NCI-H187 (cell line): Measurements from ENCODE around the gene SLC12A6.
"Not testable (repeated sequence)": the region's sequence is repeated elsewhere in the genome, so short reads cannot be mapped to it uniquely, and the experiment has no call there.

Source experiments
- DNase-seq, 2 experiments: peaks; one replicate each; lab custom pipeline; 2025; lab: John Stamatoyannopoulos, UW

The SLC12A6 gene

DNA sequence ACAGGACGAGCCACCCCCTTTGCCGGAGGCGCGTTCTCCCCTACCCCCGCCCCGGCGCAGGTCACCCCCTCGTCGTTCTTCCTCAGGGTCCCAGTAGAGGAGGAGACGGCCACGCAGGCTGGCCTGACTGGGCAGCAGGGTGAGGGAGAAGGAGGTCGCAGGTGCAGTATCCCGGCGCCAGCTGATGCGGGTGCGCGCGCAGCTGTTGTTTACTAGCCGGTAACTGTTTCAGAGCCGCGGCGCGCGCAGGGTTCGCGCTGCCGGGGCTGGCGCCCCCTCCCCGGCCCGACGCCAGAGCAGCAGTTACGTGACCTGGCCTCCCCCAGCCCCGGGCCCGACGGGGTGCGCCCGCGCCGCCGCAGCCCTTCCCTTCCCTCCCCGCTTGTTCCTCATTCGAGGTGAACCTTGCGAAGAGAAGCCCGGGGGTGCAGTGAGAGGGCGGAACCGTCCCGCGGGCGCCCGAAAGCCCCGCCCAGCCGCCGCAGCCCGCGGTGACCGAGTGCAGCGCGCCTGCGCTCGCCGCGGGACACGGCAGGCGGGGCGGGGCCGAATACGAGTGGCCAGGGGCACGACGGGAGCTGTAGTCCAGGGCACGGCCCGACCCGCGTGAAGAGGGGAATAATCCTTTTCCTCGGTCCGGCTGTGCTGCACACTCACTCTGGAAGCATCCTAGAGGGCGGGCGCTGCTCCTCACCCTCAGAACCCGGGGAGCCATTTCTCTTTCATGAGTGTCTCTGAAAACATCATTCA lies at the start of gene SLC12A6:
Gene SLC12A6 (minus strand): TSS at position 225 of the 750 bp plus-strand sequence. CDS start 1,101 bp downstream, outside the sequence.
- peak; percentile 29 to 68 for DNase-seq

- not testable (repeated sequence) for DNase-seq
These were observed 44.4 kb upstream of the SLC12A6 start for GRCh38 chr15:34381829-34382521.

DNA sequence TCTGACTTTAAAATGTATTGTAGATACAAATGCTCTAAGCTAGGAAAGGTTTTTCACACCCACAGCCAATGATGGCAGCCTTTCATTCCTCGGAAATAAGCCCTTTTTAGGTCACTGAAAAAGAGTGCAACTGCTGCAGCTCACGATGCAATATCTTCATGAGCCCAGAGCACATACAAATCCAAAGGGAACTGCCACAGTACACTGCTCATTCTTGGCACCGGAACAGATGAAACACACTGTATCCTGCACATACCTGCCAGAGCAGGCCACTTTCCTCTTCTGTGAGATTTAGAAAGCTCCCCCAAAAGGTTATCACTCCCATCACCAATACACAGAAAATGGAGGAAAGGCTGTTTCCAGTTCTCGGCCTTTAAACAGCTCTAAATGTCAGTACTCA lies 42.9 kb upstream of the SLC12A6 start:
- not testable (repeated sequence) for DNase-seq

DNA sequence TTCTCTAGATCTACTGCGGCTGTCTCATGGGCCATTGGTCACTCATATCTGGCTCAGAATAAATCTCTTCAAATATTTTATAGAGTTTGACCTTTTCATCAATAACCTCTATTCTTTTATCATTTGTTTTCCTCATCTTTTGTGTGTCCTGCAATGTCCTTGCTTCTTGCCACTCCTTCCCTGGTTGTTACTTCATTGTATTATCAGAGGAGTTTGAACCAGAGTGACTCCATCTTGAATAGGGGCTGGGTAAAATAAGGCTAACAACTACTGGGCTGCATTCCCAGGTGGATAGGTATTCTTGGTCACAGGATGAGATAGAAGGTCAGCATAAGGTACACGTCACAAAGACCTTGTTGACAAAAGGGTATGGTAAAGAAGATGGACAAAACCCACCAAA lies 39.3 kb upstream of the SLC12A6 start:
- DNase-seq, result no peak

- DNase-seq, result not testable (repeated sequence)
These were observed 38.0 kb upstream of the SLC12A6 start for GRCh38 chr15:34375541-34375940.

DNA sequence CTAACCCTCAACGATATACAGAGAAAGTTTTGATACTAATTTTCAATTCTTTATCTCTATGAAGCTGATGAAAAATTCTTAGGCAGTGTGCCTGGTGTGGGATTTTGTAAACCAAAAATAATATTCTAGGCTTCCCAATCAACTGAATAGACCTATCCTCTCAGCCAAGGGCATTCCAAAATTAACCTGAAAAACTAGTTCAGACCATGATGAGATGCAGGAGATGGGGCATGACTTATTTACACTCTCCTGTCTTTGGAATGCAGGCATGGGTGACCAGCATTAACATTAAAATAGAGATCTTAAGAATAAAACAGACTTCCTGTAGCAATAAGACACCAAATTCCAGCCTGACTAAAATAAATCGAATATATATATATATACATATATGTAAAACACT lies 37.2 kb upstream of the SLC12A6 start:
- DNase-seq, result no peak

GRCh38 chr15:34373951-34374350 lies 36.4 kb upstream of the SLC12A6 start:
- DNase-seq, result no peak

DNA sequence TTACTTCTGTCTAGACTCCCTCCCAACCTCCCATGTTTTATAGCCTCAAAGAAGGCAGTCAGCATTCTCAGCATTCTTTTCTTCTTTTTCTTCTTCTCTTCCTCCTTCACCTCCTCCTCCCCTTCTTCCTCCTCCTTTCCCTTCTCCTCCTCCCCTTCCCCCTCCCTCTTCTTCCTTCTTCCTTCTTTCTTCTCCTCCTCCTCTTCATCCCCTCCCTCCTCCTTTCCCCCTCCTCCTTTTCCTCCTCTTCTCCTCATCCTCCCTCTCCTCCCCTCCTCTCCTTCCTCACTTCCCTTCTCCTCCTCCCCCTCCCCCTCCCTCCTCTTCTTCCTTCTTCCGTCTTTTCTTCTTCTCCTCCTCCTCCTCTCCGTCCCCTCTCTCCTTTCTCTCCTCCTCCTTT lies 33.1 kb upstream of the SLC12A6 start:
- no peak for DNase-seq

DNA sequence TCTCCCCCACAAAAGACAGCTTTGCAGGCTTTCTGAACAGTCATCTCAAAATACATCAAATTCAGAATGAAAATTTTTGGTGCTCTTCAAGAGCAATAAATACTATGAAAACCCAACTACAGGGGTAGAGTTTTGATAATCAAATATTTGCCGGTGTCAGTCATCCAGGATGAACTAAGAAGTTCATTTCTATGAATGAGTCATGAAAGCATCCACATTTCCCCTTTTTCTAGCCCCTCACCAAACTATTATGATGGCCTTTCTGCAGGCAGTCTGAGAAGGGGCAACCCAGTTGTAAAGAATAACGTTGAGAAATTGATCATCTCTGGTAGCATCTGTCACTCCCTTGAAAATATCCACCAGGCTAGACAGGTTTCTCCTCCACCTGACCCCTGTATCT lies 32.5 kb upstream of the SLC12A6 start:
- DNase-seq, result no peak

DNA sequence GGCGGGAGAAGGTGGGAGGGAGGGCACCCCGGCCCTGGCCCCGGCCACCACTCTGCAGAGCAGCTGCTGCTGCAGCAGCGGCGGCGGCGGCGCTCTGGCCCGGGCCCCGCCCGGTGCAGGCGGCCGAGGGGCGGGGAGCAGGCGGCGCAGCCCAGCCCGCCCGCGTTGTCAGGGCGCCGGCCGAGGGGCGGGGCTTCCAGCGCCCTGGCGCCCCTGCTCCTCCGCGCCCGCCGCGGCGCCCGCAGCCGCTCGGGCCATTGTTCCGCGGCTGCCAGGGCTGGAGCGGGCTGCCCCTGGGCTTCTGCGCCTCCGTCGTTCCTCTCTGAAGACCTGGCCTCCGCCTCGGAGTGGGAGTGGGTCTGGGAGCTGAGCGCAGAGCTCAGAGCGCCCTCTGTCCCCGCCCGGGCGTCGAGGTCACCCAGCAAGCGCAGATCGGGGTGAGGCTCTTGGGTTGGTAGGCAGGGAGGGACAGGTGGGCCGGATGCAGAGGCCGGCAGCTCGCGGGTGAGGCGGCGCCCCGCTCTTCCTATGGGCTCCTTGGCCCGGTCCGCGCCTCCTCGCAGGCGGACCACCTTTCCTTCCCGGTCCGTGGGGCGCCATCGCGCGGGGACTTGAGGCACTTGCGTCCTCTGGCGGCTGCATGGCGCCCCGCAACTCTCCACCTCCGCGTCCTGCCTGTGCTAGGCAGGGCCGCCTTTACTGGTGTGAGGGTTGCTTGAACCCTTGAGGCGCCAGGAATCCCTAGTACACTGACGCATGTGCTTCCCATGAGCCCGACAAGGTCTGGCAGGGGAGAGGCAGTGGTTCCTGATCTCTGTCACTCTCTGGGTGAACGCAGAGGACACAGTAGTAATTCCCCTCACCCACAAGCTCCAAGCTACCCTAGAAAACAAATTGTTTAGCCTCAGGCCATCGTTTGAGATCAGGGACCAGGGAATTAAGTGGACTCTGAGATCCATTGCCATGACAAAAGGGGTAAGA lies 29.8 kb upstream of the SLC12A6 start, which contains the start of gene LPCAT4:
Gene LPCAT4 (minus strand): TSS at position 96 of the 981 bp plus-strand sequence. CDS start 96 bp downstream, outside the sequence.
- DNase-seq, result peak; percentile 60 to 71

DNA sequence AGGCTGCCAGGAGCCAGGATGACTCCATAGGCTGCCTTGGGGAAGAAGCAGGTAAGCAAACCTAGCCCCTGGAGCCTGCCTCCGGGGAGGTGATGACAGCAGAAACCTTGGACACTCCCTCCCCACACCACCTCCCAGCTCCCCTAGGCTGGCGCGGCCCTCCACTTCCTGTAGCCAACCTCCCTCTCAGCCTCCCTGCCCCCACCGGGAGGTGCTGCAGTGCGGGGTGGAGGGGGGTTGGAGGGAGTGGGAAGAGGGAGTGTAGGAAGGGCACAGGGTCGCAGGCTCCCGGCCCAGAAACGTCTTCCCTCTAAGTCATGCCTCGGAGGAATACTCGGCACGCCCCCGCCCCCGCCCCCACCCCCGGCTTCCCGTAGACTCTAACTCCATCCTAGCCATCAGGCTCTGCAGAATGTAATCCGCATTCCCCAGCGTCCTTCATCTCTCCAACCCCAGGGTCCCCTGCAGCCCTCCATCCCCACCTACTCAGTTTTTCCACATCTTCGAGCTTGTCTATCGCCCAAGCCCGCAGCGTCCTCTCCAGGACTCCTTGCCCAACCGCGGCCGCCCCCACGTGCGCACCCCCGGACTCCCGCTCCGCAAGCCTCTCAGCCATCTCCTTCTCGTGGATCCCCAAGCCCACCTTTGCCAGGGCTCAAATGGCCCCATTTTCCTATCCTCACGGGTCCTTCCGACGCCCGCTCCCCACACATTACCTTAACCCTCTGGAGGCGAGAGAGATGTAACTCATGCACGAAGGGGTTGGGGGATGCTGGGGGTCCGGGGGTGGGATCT lies 28.9 kb upstream of the SLC12A6 start:
- DNase-seq, result peak; percentile 6 to 30

DNA sequence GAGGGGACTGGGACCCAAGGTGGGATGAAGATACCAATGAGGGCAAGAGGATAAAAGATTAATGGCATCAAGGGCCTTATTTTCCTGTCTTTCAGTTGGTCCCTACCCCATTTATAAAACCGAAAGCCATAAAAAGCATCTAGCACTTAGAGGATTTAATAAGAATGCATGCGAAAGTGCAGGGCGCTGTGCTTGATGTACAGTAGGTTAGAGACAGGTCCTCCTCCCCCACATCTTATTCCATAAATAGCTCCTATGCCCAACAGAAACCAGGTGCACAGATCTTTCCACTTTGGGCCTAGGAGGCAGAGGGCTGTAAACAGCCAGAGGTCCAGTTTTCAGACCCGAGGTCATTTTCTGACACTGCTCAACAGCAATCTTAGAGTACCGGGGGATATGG lies 28.3 kb upstream of the SLC12A6 start:
- DNase-seq, result no peak

DNA sequence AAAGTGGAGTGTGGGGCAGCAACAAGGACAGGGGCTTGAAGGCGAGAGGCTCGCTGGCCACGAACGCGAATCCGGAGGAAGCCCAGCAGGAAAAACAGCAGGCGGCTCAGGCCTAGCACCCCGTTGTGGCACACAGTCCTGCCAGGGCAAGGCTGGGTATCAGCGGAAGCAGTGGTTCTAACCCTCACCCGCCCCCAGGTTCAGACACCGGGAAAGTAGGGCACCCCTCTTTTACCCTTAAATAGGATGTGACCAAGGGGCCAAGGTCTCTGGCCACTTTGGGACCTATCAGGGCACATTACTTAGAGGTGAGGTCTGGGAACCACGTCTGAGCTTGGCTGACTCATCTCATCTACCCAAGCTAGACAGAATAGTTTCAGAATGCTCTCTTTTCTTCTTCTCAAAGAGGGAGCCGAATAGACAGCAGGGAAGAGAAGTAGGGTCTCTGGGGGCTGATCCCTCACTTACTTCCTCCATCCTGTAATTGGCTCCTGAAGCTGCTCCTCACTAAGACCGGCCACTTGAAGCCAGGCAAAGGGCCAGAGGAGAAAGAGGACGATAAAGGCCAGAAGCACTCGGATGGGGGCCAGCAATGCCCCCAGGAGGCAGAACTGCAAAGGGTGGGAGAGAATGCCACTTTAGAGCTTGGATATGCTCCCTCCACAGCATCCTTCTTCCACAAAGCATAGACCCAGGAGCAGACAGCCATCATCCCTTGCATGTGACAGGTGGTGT lies 27.7 kb upstream of the SLC12A6 start:
- DNase-seq, result no peak

DNA sequence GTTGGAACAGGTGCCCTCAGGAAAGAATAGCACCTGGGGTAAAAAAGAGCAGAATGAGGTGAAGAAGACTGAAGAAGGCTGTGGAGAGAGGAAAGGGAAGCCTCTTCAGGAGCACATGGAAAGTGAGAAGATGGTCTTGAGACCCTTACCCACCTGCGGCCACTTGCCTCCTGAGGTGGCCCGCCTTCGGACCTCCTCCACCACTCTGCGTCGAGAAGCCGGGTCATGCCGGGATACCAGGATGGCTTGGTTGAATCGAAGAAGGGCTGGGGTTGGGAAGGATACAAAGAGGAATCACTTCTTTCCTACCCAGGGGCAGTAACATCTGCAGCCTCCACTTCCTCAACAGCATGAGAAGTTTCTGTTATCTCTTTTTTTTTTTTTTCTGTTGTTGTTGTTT lies 26.5 kb upstream of the SLC12A6 start:
- no peak for DNase-seq

GRCh38 chr15:34362047-34362773 lies 24.6 kb upstream of the SLC12A6 start:
- DNase-seq, result no peak

- DNase-seq, result no peak
These were observed 23.7 kb upstream of the SLC12A6 start for GRCh38 chr15:34361278-34361677.

- no peak for DNase-seq
These were observed 22.7 kb upstream of the SLC12A6 start for GRCh38 chr15:34360298-34360697.

GRCh38 chr15:34359416-34359815 lies 21.8 kb upstream of the SLC12A6 start:
- no peak for DNase-seq

DNA sequence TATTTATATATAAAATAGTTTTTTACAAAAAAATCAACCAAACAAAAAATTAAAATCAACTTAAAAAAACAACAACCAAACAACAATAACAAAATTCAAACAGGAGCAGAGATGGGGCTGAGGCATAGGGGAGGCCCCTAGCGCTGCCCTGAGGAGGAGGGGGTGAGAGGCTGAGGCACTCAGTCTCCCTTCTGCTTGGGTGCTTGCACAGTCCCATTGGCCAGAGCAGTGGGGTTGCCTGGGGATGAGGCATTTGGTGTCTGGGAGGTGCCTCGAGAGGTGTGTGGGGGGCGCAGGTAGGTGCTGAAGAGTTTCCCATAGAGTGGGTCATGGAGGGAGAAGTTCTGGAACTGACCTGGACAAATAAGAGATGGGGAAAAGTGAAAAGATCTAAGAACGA lies 21.4 kb upstream of the SLC12A6 start:
- DNase-seq, result no peak

DNA sequence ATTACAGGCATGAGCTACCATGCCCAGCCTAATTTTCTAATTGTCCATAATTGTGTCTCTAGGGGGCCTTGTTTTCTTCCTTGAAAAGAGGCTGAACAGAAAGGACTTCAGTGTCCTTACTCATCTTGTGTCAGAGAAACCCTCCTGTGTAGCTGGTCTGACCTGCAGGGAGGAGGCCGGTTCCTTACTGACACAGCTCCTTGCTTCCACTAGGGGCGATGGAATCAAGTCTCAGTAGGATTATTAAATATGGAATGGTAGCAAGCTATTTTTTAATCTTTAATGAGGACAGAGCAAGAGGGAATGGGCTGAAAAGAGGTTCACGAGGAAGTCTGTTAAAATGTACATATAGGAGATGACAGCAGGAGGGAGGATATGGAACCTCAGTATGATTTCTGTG lies 20.8 kb upstream of the SLC12A6 start:
- DNase-seq, result no peak
